ENCODE measurements around the gene WNT6.

DNA sequence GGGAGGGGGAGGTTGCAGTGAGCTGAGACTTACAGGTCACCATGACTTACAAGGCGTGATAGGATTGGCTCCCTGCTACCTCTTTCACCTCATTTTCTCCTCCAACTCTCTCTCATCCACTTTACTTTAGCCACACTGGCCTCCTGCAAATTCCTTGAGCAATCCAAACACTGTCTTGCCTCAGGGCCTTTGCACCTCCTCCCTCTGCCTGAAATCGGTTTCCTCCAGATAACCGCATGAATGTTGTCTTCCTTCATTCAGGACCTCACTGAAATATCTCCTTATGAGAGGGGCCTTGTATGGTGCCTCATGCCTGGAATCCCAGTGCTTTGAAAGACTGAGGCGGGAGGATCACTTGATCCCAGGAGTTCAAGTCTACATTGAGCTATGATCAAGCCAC lies 42.8 kb downstream of the WNT6 start:
- TF ChIP-seq GATA2 (IDR thresholded peaks at IDR 0.05; ENCODE audit: low read depth, low read length) (no peak), GATA3 (IDR thresholded peaks at IDR 0.05; ENCODE audit: low read depth, low read length) (no peak)

All from SH-SY5Y (cell line).